GM18505 (cell line): ENCODE measurements around the gene CHST12.
"Not testable (repeated sequence)": the region's sequence is repeated elsewhere in the genome, so short reads cannot be mapped to it uniquely, and the experiment has no call there.

ENCODE experiments used
- ATAC-seq: cut with Tn5 transposase; IDR thresholded peaks from one replicate; pipeline ENCODE4 v1.9.1; 2021; ENCODE audit not compliant: unreplicated experiment
- POLR2A ChIP-seq: IDR thresholded peaks from 4 replicates; pipeline ENCODE4 v1.6.1; 2011; ENCODE audit warnings: borderline replicate concordance; ENCODE audit not compliant: insufficient read depth, insufficient read length; ENCODE audit errors: extremely low read depth

CHST12 gene

GRCh38 chr7:2403718-2404648 lies 572 bp downstream of the CHST12 start:
- peak; percentile 5 for ATAC-seq
- TF ChIP-seq POLR2A, result no peak

GRCh38 chr7:2404714-2405119 lies 1.3 kb downstream of the CHST12 start:
- TF ChIP-seq POLR2A, result no peak
- no peak for ATAC-seq

GRCh38 chr7:2405201-2405600 lies 1.8 kb downstream of the CHST12 start:
- no peak for ATAC-seq
- TF ChIP-seq POLR2A, result no peak

- ATAC-seq, result peak; percentile 37
- no peak for TF ChIP-seq POLR2A
Measured at GRCh38 chr7:2405601-2406345, 2.4 kb downstream of the CHST12 start.

- no peak for ATAC-seq
- no peak for TF ChIP-seq POLR2A
Measured at GRCh38 chr7:2409745-2410414, 6.5 kb downstream of the CHST12 start.

GRCh38 chr7:2411049-2411448 lies 7.6 kb downstream of the CHST12 start:
- no peak for TF ChIP-seq POLR2A
- no peak for ATAC-seq

GRCh38 chr7:2411815-2412586 lies 8.6 kb downstream of the CHST12 start:
- no peak for ATAC-seq
- TF ChIP-seq POLR2A, result no peak

- TF ChIP-seq POLR2A, result no peak
- no peak for ATAC-seq
Measured at GRCh38 chr7:2412587-2413201, 9.3 kb downstream of the CHST12 start.

- ATAC-seq, result no peak
- TF ChIP-seq POLR2A, result no peak
Measured at GRCh38 chr7:2416063-2416462, 12.7 kb downstream of the CHST12 start.

- no peak for TF ChIP-seq POLR2A
- no peak for ATAC-seq
Measured at GRCh38 chr7:2416650-2417049, 13.2 kb downstream of the CHST12 start.

- not testable (repeated sequence) for ATAC-seq
Measured at GRCh38 chr7:2417178-2417577, 13.8 kb downstream of the CHST12 start.

GRCh38 chr7:2417981-2418481 lies 14.6 kb downstream of the CHST12 start:
- no peak for TF ChIP-seq POLR2A
- no peak for ATAC-seq
